GM19372 (cell line): ENCODE data around the gene SCYGR8.
"Not testable (repeated sequence)": the region's sequence is repeated elsewhere in the genome, so short reads cannot be mapped to it uniquely, and the experiment has no call there.

Experiments
- ATAC-seq: cut with Tn5 transposase; IDR thresholded peaks from one replicate; pipeline ENCODE4 v1.9.1; 2021; ENCODE audit warnings: mild to moderate bottlenecking, low read depth, moderate library complexity; ENCODE audit not compliant: unreplicated experiment

SCYGR8 gene, protein sequence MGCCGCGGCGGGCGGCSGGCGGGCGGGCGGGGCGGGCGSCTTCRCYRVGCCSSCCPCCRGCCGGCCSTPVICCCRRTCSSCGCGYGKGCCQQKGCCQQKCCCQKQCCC

DNA sequence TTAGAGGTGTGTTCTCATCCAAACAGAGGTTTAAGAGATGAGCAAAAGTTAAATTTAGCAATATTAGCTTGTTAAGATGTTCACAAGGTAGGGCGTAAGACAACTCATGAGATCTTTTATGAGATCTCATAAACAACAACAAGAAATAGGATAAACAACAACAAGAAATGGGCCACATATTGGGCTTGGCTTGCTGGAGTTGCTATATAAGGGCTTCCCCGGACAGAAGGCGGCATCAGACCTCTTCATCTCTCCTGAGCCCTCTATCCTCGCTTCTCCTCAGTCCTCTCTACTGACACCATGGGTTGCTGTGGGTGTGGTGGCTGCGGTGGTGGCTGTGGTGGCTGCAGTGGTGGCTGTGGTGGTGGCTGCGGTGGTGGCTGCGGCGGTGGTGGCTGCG is at the start of gene SCYGR8:
Gene SCYGR8 (plus strand): TSS at position 301 of the 400 bp plus-strand sequence. CDS start 0 bp downstream, at position 301.
- no peak for ATAC-seq

DNA sequence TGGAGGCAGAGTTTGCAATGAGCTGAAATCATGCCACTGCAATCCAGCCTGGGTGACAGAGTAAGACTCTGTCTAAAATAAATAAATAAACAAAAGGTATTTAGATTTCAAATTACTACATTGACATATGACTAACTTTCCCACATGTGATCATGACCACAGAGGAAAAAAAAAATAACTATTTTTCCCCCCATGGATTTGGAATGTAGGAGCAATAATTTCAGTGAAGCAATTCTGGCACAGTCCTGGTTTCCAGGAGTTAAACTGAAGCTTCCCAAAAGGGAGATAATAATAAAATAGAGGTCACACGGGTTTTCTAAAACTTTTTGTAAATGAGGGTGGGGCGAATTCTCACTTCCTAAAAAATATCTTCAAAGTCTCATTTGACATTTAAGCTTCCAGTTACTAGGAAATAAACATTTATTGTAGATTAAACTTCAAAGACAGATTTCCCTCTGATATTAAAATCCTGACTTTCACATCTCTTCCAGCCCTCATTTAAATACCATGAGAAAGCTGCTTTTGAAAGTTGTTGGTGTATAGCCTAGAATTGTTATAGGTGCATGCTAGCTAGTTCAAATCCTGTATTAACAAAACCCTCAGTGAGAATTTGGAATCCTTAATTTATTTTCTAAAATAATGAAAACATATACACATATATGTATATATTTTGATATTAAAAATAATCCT is 48.6 kb upstream of the SCYGR8 start:
- no peak for ATAC-seq

DNA sequence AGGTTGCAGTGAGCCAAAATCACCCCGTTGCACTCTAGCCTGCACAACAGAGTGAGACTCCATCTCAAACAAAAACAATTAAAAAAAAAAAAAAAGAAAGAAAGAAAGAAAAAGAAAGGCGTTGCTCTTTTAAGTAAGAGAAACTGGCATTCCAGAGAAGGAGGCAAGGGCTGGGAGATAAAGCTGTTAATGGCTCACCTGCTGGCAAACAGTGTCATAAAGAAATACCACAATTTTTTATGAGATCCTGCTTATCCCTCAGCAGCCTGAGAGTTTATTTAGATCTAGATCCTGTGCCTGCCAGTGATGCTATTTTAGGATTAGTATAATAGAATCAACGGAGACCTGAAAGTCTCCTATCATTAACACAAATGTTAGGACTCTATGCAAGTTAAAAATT is 44.1 kb upstream of the SCYGR8 start:
- ATAC-seq, result no peak

DNA sequence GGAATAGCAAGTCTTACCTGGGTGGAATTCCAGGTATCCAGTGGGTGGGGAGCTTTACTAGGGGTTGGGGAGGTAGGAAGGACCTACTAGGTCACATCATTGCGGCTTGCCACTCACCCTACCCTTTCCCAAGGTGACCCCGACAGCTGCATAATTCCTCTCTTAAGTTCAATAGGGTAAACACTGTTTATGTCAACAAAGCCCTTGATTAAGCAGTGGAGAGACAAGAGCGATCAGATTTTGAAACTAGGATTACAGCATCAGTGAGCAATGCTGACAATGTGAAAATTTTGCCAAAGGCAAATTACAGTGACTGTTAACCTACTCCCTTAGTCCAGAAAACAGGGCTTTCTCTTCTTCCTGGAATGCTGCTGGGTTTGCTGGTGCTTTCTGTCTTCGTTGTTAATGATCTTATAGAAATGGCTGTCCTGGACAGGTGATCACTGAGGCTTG is 42.4 kb upstream of the SCYGR8 start:
- no peak for ATAC-seq

GRCh38 chr2:227703961-227704360 is 41.7 kb upstream of the SCYGR8 start:
- no peak for ATAC-seq

DNA sequence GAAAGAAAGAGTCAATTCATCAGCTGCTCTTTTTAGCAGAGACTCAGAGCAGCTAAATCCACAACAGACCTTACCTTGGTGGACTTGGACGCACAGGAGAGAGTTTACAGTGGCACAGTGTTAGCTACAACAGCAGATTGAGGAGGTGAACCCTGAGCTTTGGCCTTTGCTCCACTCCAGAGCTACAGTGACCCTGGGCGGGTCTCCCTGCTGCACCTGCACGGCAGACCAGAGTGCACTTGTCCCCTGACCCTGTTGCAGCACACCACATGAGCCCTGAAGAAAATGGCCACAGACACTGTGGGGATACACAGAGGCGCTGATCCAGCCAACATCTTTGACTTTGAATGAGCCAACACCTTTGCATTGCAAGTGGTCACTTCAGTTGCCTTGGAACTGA is 38.8 kb upstream of the SCYGR8 start:
- no peak for ATAC-seq

GRCh38 chr2:227707390-227707789 is 38.3 kb upstream of the SCYGR8 start:
- no peak for ATAC-seq

DNA sequence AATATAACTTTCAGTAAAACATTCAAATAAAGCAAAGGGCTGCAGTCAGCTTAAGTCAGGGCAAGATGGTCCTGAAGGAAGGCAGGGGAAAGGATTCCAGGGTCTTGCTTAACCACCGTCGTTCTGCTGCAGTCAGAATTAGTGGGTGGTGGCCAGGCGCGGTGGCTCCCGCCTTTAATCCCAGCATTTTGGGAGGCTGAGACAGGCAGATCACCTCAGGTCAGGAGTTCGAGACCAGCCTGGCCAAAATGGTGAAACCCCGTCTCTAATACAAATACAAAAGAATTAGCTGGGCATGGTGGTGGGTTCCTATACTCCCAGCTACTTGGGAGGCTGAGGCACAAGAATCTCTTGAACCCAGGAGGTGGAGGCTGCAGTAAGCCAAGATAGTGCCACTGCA is 34.7 kb upstream of the SCYGR8 start:
- no peak for ATAC-seq

- ATAC-seq, result no peak
Measured at GRCh38 chr2:227713291-227713690, 32.4 kb upstream of the SCYGR8 start.

GRCh38 chr2:227716501-227716900 is 29.2 kb upstream of the SCYGR8 start:
- ATAC-seq, result no peak

- no peak for ATAC-seq
Measured at GRCh38 chr2:227717687-227718567, 27.8 kb upstream of the SCYGR8 start, which contains the start of gene SLC19A3. SLC19A3 (minus strand) TSS chr2:227718028; CDS start chr2:227702318, 15,710 bp downstream.

DNA sequence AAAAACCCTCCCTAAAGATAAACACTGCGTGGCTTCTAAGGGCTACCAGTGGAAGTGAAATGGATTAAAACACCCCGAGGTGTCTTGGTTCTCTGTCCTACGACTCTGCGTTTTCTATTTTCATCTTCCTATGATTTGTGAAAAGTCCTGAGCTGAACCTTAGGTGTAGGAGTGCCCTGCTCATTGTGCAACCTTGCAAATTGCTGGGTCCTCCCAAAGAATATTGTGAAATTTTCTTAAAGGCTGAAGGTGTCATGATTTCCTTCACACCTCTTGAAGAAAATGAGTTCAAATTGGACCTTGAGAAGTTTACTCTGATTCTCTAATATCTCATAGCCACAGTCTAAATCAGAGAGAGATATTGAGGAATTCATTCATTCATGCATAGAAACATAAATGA is 26.1 kb upstream of the SCYGR8 start:
- ATAC-seq, result no peak

GRCh38 chr2:227720680-227721079 is 25.0 kb upstream of the SCYGR8 start:
- ATAC-seq, result no peak

- ATAC-seq, result not testable (repeated sequence)
Measured at GRCh38 chr2:227722821-227723220, 22.9 kb upstream of the SCYGR8 start.

DNA sequence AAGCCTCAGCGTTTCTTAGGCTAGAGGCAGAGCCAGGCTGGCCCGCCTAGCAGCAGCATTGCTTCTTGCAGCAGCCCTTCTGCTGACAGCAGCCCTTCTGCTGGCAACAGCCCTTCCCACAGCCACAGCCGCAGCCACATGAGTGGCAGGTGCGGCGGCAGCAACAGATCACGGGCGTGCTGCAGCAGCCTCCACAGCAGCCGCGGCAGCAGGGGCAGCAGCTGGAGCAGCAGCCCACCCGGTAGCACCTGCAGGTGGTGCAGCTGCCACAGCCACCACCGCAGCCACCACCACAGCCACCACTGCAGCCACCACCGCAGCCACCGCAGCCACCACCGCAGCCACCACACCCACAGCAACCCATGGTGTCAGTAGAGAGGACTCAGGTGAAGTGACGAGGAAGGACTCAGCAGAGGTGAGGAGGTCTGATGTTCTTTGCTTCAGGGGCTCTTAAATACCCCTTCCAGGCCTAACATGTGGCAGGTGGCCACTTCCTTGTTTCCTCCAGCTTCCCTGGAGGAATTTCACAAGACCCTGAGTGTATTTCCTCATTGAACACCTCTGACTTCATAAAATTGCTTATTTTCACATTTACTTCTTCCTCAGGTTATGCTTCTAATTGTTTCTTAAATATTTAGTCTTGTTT is 21.2 kb upstream of the SCYGR8 start, which contains the start of gene SCYGR6:
Gene SCYGR6 (minus strand): TSS at position 364 of the 646 bp plus-strand sequence. CDS start 0 bp downstream, at position 364.
- ATAC-seq, result no peak

DNA sequence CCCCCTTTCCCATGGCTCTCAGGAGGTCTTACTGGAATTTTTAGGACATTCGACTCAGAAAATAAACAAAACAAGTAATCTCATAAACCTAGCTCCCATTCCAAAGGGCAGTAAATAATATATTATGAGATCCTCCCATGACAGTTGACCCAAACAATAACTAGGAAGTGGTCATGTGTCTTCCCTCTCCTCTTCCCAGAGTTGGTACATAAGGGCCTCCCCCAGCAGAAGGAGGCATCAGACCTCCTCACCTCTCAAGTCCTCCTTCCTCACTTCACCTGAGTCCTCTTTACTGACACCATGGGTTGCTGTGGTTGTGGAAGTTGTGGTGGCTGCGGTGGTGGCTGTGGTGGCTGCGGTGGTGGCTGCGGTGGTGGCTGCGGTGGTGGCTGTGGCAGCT is 17.7 kb upstream of the SCYGR8 start, which contains the start of gene SCYGR7:
Gene SCYGR7 (plus strand): TSS at position 301 of the 400 bp plus-strand sequence. CDS start 0 bp downstream, at position 301.
- ATAC-seq, result no peak

DNA sequence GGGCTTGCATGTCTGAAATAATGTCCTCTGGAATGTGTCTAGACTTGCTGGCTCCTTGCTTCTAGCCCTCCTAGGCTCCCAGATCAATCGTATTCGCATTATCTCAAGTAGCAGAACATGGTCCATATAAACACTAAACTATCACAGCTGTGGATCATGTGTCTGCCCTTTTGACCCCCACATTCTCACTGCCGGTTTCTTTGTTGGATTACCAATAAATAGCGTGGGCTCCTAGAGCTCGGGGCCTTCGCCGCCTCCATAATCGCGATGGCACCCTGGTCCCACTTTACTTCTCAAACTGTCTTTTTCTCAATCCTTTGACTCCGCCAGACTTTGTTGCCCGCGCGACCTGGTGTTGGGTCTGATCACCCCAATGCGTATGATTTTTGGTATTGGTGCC is 6.3 kb upstream of the SCYGR8 start:
- ATAC-seq, result no peak

- ATAC-seq, result not testable (repeated sequence)
Measured at GRCh38 chr2:227740705-227741104, 5.0 kb upstream of the SCYGR8 start.

DNA sequence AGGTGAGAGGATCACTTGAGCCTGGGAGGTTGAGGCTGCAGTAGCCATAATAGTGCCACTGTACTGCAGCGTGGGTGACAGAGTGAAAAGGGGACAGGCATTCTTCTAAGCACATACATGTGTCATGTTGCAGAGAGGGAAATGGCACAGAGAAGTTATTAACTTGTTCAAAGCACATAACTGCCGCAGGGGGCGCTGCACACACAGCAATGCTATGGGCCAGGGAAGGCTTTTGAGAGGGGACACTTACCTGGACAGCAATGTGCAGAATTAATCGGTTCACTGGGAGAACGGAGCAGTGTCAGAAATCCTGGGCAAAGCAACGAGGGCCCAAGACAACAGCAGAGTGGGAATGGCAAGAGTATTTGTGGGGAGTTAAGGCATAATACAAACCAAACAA is 2.4 kb downstream of the SCYGR8 start:
- no peak for ATAC-seq

- not testable (repeated sequence) for ATAC-seq
Measured at GRCh38 chr2:227756261-227756660, 10.6 kb downstream of the SCYGR8 start.
